Caco-2 (cell line): Measurements from ENCODE around the gene UXS1. TPM values are rescaled to one million over a fixed set of nuclear protein-coding genes. Genes with fewer than 3 reads are reported as not detected.

Experiments
- BruUV-seq: library from RNA; stranded (reverse); fragments of 400-500 nt; replicated peaks from 2 replicates; lab custom pipeline; 2021; lab: Mats Ljungman, UMichigan
- CTCF ChIA-PET: fragments of 300-600 bp; sonication (Branson Sonifier 250); formaldehyde crosslinking; loops from one replicate; lab custom pipeline; 2022; ENCODE audit warnings: antibody characterized with exemption; lab: Charles Lee
- POLR2A ChIA-PET: fragments of 300-600 bp; sonication (Branson Sonifier 250); formaldehyde crosslinking; loops from one replicate; lab custom pipeline; 2022; ENCODE audit warnings: antibody characterized with exemption; lab: Charles Lee
- DNase-seq, 2 experiments: peaks; one replicate each; pipeline versions ENCODE4 v3.0.0 to v3.0.0-alpha.2; 2020 to 2022
- H3K27me3 ChIP-seq: replicated peaks from 2 replicates; pipeline ENCODE4 v1.6.0; 2011; ENCODE audit warnings: low read length; ENCODE audit not compliant: control insufficient read depth, insufficient read depth
- H3K36me3 ChIP-seq: 2 replicates; pipeline ENCODE4 v1.5.1; 2011; ENCODE audit warnings: low read length; ENCODE audit not compliant: control insufficient read depth, insufficient read depth
- H3K4me1 ChIP-seq: fragments of 250-450 bp; sonication (Bioruptor Pico); 2 replicates; pipeline ENCODE4 v1.5.1; 2020; ENCODE audit warnings: mild to moderate bottlenecking
- H3K4me3 ChIP-seq: 2 replicates; pipeline ENCODE4 v1.5.1; 2011; ENCODE audit warnings: low read depth, mild to moderate bottlenecking, control low read depth, low read length
- H3K9me3 ChIP-seq: fragments of 250-450 bp; sonication (Bioruptor Pico); 2 replicates; pipeline ENCODE4 v1.5.1; 2020; ENCODE audit warnings: mild to moderate bottlenecking, moderate library complexity
- H3K27ac Mint-ChIP-seq: one replicate; pipeline ENCODE4 v1.8.0; 2022; ENCODE audit warnings: mixed read lengths; ENCODE audit not compliant: unreplicated experiment
- H3K27me3 Mint-ChIP-seq: one replicate; pipeline ENCODE4 v1.8.0; 2022; ENCODE audit warnings: mixed read lengths; ENCODE audit not compliant: insufficient read depth, unreplicated experiment
- H3K36me3 Mint-ChIP-seq: one replicate; pipeline ENCODE4 v1.8.0; 2022; ENCODE audit warnings: mild to moderate bottlenecking, mixed read lengths; ENCODE audit not compliant: insufficient read depth, unreplicated experiment
- H3K4me1 Mint-ChIP-seq: one replicate; pipeline ENCODE4 v1.8.0; 2022; ENCODE audit warnings: low read depth, mixed read lengths; ENCODE audit not compliant: unreplicated experiment
- H3K4me3 Mint-ChIP-seq: one replicate; pipeline ENCODE4 v1.8.0; 2022; ENCODE audit warnings: mild to moderate bottlenecking, moderate library complexity, mixed read lengths; ENCODE audit not compliant: unreplicated experiment
- H3K9me3 Mint-ChIP-seq: one replicate; pipeline ENCODE4 v1.8.0; 2022; ENCODE audit warnings: mixed read lengths; ENCODE audit not compliant: unreplicated experiment
- intact Hi-C: fragments of 100-400 bp; cut with micrococcal nuclease; formaldehyde crosslinking; loops from one replicate; pipeline ENCODE4 v1.10.0; 2022; ENCODE audit not compliant: unreplicated experiment
- total RNA-seq: library from RNA; stranded (reverse); gene quantifications from 2 replicates; pipeline ENCODE4 v1.2.3, GENCODE V29; 2022
- TF ChIP-seq, protein P1 (sequence below), 2 experiments: fragments of 200-600 bp in 1 of 2; IDR thresholded peaks; 1 replicate in 1 of 2; 2 replicates in 1 of 2; pipeline versions ENCODE4 v1.5.1 to v1.8.0; 2011 to 2022; ENCODE audit warnings: antibody characterized with exemption in 1 of 2, control low read depth in 1 of 2, inconsistent platforms in 1 of 2, low read depth in 1 of 2, low read length in 1 of 2, mild to moderate bottlenecking in 1 of 2, moderate library complexity in 1 of 2; ENCODE audit not compliant: insufficient read depth in 1 of 2, severe bottlenecking in 1 of 2, unreplicated experiment in 1 of 2

The UXS1 gene
- total RNA-seq, 1 experiment from 2014 or later, result 72.7 TPM

DNA sequence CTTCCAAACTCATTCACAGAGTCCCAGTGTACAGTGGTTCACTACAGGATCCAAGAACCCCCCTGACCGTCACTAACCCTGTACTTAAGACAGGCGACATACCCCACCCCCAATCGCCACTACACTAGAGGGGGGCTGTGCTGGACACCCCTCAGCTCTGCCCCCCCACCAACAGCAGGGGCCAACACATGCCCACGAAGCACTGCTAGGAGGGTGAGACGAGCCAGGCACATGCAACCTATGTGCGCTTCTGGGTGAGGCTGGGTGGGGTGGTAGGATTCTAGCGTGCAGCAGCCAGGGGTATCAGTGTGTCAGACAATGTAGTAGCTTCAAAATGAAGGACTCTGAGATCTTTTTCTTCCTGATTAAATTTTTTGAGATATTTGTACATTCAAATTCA, 67.8 kb downstream of the UXS1 start:
- POLR2A ChIA-PET, result no interaction called here
- Histone ChIP-seq H3K36me3 (peaks cover 6% of the 10 kb centered on the region), H3K4me1 (peaks cover 64% of the 10 kb centered on the region), H3K4me3 (no peak overlapping the region), H3K9me3 (no peaks in the 10 kb centered on the region), H3K27me3 (no peaks in the 10 kb centered on the region)
- Mint-ChIP-seq H3K36me3 (peaks cover 49% of the 10 kb centered on the region), H3K4me3 (peak overlapping the region; percentile 18), H3K27me3 (no peaks in the 10 kb centered on the region), H3K9me3 (no peaks in the 10 kb centered on the region), H3K27ac (peak overlapping the region; percentile 78), H3K4me1 (peaks cover 50% of the 10 kb centered on the region)
- intact Hi-C loops, result loop anchor here (5.0 kb wide), 2 partner anchors 36 to 66 kb away; partner anchors contain the start of gene UXS1
- BruUV-seq, result no TSS peak
- no peak for DNase-seq
- TF ChIP-seq, protein P1, sequence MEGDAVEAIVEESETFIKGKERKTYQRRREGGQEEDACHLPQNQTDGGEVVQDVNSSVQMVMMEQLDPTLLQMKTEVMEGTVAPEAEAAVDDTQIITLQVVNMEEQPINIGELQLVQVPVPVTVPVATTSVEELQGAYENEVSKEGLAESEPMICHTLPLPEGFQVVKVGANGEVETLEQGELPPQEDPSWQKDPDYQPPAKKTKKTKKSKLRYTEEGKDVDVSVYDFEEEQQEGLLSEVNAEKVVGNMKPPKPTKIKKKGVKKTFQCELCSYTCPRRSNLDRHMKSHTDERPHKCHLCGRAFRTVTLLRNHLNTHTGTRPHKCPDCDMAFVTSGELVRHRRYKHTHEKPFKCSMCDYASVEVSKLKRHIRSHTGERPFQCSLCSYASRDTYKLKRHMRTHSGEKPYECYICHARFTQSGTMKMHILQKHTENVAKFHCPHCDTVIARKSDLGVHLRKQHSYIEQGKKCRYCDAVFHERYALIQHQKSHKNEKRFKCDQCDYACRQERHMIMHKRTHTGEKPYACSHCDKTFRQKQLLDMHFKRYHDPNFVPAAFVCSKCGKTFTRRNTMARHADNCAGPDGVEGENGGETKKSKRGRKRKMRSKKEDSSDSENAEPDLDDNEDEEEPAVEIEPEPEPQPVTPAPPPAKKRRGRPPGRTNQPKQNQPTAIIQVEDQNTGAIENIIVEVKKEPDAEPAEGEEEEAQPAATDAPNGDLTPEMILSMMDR (IDR thresholded peaks at IDR 0.05; ENCODE audit: insufficient read depth in 1 of 2, low read depth in 1 of 2, low read length in 1 of 2, severe bottlenecking in 1 of 2, unreplicated experiment in 1 of 2), result no peak
- CTCF ChIA-PET, result no interaction called here

DNA sequence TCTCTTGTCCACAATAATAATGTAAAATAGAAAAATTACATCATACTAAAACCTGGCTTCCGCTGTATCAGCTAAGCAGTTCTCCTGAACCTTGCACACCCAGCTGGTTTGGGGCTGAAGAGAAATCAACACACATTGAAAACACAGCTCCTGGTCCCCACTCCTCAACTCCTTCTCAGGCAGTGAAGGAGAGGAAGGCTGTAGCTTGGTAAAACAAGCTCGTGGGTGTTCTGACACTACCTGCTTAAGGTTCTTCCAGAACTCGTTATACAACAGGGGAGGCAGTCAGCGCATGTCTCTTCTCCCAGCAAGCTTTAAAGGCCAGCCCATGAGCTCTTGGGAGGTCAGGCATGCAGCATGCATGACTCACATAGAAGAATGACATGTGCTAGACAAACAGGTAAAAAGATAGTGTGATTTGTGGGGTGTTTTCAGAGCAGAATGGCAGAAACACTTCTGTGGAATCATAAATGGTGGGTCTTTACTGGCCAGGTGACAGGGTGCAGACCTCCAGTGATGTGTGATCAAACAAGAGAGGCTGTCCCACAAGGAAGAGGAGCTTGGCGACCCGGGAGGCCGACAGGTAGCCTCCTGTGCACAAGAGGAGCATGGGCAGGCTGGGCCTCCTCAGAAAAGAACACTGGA, 69.1 kb downstream of the UXS1 start:
- TF ChIP-seq, protein P1 (IDR thresholded peaks at IDR 0.05; ENCODE audit: insufficient read depth in 1 of 2, low read depth in 1 of 2, low read length in 1 of 2, severe bottlenecking in 1 of 2, unreplicated experiment in 1 of 2), result no peak
- H3K4me1 ChIP-seq, result peaks cover 58% of the 10 kb centered on the region
- H3K27ac Mint-ChIP-seq, result peak overlapping the region; percentile 69
- POLR2A ChIA-PET, result no interaction called here
- intact Hi-C loops, result loop anchor here (5.0 kb wide), 2 partner anchors 37 to 67 kb away; partner anchors contain the start of gene UXS1
- H3K4me1 Mint-ChIP-seq, result peaks cover 50% of the 10 kb centered on the region
- peaks cover 50% of the 10 kb centered on the region for H3K36me3 Mint-ChIP-seq
- H3K36me3 ChIP-seq, result peaks cover 6% of the 10 kb centered on the region
- no peak overlapping the region for H3K4me3 Mint-ChIP-seq
- H3K4me3 ChIP-seq, result no peak overlapping the region
- no TSS peak for BruUV-seq
- CTCF ChIA-PET, result interaction anchor here (0.6 to 0.8 kb wide), 2 partner anchors 20 to 558 kb away, joined by 4 to 5 read pairs; no protein-coding TSS in a partner anchor
- no peaks in the 10 kb centered on the region for H3K9me3 Mint-ChIP-seq
- DNase-seq, result peak; percentile 57 to 60
- no peaks in the 10 kb centered on the region for H3K27me3 ChIP-seq
- H3K9me3 ChIP-seq, result no peaks in the 10 kb centered on the region
- H3K27me3 Mint-ChIP-seq, result no peaks in the 10 kb centered on the region

DNA sequence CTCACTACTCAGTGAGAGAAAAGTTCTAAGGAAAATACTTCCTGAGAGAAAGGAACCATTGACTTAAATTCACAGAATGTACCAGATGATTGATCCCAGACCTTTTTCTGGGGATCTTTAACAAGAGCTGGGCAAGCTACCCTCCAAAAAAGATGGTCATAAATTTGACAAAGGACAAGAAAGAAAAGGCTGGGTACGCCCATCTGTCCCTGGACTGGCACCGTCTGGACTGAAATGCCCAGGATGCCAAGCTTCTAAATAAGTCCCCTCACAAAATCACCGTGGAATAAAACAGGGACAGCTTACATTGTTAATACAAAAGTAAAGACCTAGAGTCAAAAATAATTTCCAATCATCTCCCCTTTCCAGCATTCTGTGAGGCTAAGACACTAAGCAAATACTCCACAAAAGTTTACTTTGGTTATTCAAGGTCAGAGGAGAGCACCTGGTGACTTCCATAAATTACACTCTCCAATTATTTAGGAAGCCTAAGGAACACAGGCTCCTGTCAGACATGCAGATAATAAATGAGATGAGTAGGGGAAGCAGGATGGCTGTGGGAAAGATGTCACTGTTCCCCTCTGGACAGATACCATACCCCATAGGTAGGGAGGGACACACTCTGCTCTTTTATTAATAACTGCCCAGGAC, 69.9 kb downstream of the UXS1 start:
- Histone ChIP-seq H3K4me1 (peaks cover 50% of the 10 kb centered on the region), H3K27me3 (no peaks in the 10 kb centered on the region), H3K4me3 (no peak overlapping the region), H3K36me3 (peaks cover 5% of the 10 kb centered on the region), H3K9me3 (no peaks in the 10 kb centered on the region)
- intact Hi-C loops, result no loop called here
- no peak for DNase-seq
- H3K4me3 Mint-ChIP-seq, result no peak overlapping the region
- ChIA-PET CTCF (interaction anchor here (0.6 to 0.8 kb wide), 2 partner anchors 19 to 557 kb away, joined by 4 to 5 read pairs; no protein-coding TSS in a partner anchor), POLR2A (no interaction called here)
- no TSS peak for BruUV-seq
- H3K27ac Mint-ChIP-seq, result peak overlapping the region; percentile 69
- TF ChIP-seq, protein P1 (IDR thresholded peaks at IDR 0.05; ENCODE audit: insufficient read depth in 1 of 2, low read depth in 1 of 2, low read length in 1 of 2, severe bottlenecking in 1 of 2, unreplicated experiment in 1 of 2), result no peak
- no peaks in the 10 kb centered on the region for H3K9me3 Mint-ChIP-seq
- peaks cover 53% of the 10 kb centered on the region for H3K36me3 Mint-ChIP-seq
- no peaks in the 10 kb centered on the region for H3K27me3 Mint-ChIP-seq
- H3K4me1 Mint-ChIP-seq, result peaks cover 49% of the 10 kb centered on the region
